PC-9 (cell line): ENCODE results near the gene TMEM134.

ENCODE experiments used
- CTCF ChIP-seq: fragments of 200-600 bp; sonication (generic); conservative IDR thresholded peaks from 2 replicates; pipeline ENCODE4 v1.6.1; 2017; ENCODE audit warnings: mixed run types, antibody characterized with exemption, mild to moderate bottlenecking, moderate library complexity
- EZH2 ChIP-seq: fragments of 200-600 bp; sonication (generic); IDR thresholded peaks from 2 replicates; pipeline ENCODE4 v1.8.0; 2017; ENCODE audit warnings: antibody characterized with exemption, low read depth

DNA sequence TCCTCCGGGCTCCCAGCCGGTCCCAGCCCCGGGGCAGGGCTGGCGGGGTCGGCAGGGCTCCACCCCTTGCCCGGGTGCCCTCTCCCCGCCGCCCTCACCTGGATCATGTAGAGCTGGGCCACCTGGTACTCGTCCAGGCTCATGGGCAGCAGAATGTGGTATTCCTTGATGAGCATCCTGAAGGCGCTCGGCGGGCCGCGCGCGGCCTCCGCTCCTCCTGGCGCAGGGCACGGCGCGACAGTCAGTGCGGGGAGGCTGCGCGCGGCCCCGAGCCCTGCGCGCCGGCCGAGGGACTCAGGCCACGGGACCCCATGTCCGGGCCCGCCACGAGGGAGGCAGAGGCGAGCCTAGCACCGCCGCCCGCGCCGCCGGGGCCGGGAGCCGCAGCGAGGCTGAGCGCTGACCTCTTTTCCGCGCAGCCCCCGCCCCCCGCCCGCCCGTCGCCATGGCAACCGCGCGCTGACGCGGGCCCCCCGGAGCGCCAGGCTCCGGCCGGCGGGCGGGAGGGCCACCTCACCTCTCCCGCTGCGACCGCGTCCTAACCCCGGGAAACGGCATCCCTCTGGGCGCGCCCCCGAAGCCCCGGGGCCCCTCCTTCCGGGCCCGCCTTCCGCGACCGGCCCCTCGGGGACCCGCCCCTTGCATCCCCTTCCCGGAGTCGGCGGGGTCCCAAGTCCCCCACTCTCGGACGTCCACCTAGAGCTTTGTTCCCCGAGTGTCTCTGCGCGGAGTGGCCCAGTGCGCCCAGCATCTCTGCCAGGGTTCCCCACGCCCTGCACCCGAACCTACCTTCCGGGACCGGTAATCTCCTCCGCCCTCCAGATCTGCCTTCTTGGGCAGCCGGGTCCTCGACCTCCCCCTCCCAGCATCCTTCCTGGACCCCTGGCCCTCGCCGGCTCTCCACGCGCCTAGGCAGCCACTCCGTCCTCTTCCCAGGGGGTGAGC is 35.2 kb upstream of the TMEM134 start:
- TF ChIP-seq CTCF (no peak), EZH2 (no peak)
